Stimulated activated CD8-positive, alpha-beta memory T cell treated with anti-CD3 and anti-CD28 coated beads, Interleukin-4, amount 100 ng/mL, for 4 hours (primary cell): ENCODE data around the gene CDO1.
A peak's percentile ranks its signal among the peaks of the same experiment; 100 is the strongest.

Experiments
- DNase-seq, 2 donors: peaks; one replicate each; pipeline ENCODE4 v3.0.0-alpha.2; 2020; ENCODE audit warnings: low read depth in 2 of 2, low spot score in 1 of 2

CDO1 gene

DNA sequence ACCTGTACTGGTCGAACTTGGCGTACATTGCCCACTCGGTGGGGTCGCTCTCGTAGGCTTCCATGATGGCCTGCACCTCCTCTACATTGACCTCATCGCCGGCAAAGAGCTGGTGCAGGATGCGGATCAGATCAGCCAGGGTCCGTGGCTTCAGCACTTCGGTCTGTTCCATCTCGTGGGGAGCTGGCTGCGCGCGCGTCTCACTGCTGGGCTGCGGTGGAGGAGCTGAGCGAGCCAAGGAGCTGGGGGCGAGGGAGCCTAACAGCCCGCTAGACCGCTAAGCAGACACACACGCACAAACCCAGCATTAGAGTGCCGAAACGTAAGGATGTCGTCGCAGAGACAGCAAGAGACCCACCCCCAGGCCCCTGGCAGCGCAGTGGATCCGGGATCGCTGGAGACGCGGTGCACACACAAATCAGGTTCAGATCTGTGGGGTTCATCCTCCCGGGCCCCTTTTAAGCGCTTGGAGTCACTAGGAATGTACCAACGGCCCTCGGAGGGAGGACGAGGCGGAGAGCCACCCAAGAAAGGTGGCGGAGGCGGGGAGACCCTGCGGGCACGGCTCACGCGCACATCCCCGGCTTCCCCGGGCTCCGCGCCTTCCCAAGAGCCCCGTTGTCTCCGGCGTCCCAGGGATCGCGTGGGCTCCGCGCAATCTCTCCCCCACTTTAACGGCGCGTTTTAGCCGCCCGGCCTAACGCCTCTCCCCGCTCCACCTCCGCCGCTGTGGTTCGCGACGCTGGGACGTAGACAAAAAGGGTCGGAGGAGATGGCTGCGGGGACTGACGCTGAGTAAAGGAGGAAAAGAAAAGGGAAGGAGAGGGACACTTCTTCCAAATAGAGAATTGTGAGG is at the start of gene CDO1:
Gene CDO1, minus strand, starts transcription at position 434 of the 856 bp plus-strand sequence. Its CDS starts 262 bp downstream, at position 172.
- DNase-seq, result no peak

DNA sequence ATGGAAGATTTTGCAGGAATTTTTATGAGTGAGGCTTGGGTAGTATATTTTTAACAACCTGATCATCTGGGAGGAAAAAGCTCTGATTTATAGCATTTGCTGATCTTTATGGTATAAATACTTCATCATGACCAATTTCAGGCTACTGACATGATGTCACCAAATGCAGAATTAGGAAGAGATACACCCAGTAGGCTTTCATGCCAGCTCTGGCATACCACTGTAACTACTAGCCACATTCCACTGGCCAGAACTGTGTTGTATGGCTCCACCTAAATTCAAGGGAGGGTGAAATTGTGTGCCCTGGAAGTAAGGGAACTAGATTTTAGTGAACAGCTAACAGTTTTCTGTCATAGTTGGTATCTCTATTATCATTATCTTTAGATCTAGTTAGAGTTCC is 42.9 kb upstream of the CDO1 start:
- no peak for DNase-seq

GRCh38 chr5:115858396-115858795 is 41.9 kb upstream of the CDO1 start:
- DNase-seq, result no peak

GRCh38 chr5:115857626-115858349 is 41.3 kb upstream of the CDO1 start:
- no peak for DNase-seq

GRCh38 chr5:115857057-115857479 is 40.6 kb upstream of the CDO1 start:
- DNase-seq, result no peak

GRCh38 chr5:115855959-115856358 is 39.5 kb upstream of the CDO1 start:
- DNase-seq, result no peak

DNA sequence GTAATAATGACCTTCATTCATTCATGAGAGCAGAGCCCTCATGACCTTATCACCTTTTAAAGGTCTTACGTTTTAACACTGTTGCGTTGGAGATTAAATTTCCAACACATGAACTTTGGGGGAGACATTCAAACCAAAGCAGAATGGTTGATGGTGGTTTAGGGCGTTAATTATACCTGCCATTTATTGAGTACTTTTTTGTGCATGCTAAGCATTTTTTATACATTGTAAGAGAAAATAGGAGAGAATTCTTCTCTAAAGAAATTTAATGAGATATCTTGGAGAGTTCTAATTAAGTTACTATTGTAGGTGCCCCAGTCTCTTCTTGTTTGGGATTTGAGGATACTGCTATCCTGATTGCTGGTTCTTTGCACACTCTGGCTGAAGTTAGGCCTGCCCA is 37.7 kb upstream of the CDO1 start:
- DNase-seq, result no peak

DNA sequence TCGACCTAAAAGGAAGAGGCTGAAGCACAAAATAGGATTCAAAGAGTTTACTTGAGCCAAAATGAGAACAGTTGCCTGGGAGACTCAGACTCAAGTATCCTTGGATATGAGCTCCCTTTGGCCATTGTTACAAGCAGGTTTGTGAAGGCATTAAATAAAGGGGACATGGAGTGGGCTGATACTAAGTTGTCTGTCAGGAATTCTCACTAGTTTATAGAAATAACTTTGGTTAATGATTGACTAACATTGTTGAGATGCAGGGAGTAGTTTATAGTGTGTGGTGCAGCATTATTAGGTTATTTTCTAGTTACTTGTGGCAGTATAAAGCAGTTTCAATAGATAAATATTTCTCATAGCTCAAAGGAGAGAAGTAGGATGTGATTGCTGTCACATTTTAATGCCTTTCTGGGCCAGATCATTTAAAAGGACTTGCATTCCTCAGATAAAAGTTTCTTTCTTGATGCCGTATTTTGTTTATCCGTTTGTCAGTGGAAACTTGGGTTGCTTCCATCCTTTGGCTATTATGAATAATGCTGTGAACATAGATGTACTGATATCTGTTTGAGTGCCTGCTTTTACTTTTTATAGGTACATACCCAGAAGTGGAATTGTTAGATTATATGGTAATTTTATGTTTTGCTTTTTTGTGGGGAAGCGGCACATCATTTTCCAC is 34.4 kb upstream of the CDO1 start:
- no peak for DNase-seq

DNA sequence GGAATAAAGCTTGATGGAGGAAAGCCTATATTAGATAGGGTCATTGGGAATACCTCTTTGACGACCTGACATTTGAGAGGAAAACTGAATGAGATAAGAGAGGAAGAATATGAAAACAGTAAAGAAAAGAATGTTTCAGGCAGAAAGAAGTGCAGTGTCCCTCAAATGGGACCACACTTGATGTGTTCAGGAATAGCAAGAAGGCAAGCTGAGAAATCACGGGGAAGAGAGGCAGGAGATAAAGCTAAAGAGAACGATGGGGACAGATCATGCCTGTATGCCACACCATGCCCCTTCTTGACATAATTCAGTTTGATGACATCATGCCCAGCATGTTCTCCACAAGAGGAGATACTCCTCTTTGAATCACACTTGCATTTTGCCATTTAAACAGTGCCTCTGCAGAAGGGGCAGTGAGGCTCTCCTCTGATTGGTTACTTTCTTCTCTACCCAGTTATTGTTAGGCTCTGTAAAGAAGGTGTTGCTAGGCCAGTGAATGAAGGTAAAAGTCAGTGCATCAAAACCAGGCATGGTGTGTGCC is 32.9 kb upstream of the CDO1 start:
- no peak for DNase-seq

DNA sequence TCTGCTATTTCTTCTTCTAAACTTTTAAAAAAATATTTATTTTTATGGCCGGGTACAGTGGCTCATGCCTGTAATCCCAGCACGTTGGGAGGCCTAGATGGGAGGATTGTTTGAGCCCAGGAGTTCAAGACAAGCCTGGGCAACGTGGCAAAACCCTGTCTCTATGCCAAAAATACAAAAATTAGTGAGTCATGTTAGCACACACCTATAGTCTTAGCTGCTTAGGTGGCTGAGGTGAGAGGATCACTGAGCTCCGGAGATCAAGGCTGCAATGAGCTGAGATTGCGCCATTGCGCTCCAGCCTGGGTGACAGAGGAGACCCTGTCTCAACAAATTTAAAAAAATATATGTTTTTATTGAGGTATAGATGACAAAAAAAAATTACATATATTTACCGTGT is 30.8 kb upstream of the CDO1 start:
- no peak for DNase-seq

- DNase-seq, result no peak
These were observed 27.9 kb upstream of the CDO1 start for GRCh38 chr5:115844321-115844817.

DNA sequence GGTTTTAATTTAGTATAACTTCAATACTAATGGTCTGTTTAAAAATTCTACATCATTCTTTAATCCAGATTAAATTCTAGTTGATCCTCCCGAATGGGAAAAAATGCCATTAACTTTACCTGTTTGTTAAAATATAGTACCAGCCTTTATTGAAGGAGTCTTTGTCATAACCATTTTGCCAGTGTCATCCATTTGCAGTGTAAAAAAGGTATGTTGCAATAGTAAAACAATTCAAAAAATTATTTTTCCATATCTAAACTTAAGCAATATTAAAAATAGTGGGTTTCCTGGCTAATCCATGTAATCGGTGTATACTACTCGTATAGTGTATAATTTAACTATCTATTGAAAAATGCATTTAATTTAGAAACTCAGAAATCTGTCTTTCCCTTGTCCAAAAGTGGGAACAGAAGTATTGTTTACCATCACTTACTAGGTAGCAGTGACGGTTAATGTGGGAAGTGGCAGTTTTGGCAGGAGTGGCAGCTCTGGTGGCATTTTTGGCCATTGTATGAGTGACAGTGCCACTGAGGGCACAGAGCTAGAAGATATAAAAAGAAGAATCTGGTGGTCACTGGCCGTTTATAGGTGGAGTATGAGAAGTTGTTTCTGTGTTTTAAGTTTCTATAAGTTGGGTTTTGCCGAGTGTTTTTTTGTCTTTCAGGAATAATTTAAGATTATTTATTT is 27.1 kb upstream of the CDO1 start:
- no peak for DNase-seq

GRCh38 chr5:115842952-115843351 is 26.5 kb upstream of the CDO1 start:
- DNase-seq, result no peak

DNA sequence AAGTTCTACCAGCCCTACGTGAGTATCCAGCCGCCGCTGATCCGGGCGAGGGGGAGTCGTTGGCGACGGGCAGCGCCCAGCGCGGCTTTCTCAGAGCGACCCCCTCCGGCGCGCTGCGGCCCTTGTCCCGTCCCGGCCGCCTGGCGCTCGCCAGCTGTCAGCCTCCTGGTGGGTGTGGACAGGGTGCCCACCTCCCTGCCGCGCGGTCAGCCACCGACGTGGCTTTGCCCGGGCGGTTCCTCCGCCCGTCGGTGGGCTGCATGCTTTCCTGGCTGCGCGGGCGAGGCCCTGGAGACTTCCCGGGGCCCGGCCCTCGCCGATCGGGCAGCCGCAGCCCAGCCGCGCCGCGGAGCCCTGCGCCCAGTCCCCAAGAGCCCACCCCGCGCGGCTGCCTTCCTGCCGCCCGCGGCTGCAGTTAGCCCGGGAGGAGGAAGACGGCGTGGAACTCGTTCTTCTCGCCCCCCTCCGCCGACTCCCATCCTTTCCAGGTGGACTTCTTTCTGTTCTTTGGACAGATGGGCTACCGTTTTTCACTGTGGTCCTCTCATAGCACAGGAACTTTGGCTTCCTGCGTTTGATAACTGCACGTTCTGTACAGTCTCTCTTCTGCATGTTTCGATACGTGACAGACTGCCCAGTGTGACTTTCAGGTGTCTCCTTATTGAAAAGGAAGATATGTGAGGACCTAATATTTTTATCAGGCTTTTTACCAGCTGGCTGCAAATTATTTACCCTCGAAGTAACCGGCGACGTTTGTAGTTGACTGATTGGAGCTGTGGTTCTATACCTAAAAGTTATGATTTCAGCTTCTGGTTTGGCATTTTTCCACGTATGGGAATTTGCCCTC is 25.9 kb upstream of the CDO1 start:
- no peak for DNase-seq

DNA sequence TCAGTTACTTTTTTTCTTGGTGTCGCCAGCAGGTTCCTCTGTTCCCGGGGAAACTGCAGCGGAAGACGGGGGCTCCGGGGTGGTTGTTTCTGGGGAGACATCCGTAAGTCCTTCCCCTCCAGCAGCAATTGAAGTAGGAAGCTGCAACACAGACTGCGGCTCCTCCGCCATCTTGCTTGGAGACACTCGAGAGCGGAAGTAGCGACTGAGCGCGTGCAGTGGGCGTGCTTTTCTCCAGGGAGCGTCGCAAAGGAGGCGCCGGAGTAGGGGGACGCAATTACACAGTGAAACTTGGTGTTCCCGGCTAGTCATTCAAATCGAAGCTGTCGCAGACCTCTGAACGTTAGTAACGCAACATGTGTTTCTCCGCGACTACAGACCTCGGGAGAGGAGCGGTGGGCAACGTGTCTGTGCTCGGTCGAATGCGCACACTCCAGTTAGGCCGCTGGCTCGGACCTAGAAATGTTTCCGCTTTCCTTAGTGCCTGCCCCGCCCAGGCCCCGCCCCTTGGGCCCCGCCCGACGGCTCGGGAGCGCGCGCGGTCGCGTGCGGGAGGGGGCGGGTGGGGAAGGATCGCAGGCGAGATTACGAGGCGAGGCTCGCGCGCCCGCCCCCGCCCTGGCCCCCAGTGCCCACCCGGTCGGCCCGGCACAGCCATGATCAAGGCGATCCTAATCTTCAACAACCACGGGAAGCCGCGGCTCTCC is 25.1 kb upstream of the CDO1 start, which contains the start of the genes AP3S1 and ATG12:
Gene AP3S1, plus strand, starts transcription at position 554 of the 707 bp plus-strand sequence. Its CDS starts 103 bp downstream, at position 657.
Gene ATG12, minus strand, starts transcription at position 184 of the 707 bp plus-strand sequence. Its CDS starts 13 bp downstream, at position 171.
- DNase-seq, result peak; percentile 74 to 80

- no peak for DNase-seq
These were observed 24.4 kb upstream of the CDO1 start for GRCh38 chr5:115840873-115841272.

- no peak for DNase-seq
These were observed 22.5 kb upstream of the CDO1 start for GRCh38 chr5:115838885-115839518.

GRCh38 chr5:115835481-115835880 is 19.0 kb upstream of the CDO1 start:
- DNase-seq, result no peak
